Muscle of leg (tissue), 11 donors: ENCODE measurements around the gene ARID5A. TPM values are rescaled to one million over a fixed set of nuclear protein-coding genes. Genes with fewer than 3 reads are reported as not detected.

Experiments
- DNase-seq: peaks from one replicate; pipeline ENCODE4 v3.0.0; 2013
- H3K27ac ChIP-seq: one replicate; pipeline ENCODE4 v1.5.1; 2013; ENCODE audit warnings: mild to moderate bottlenecking, low read length, control low read depth
- H3K27me3 ChIP-seq: one replicate; pipeline ENCODE4 v1.6.1; 2013; ENCODE audit warnings: low read length; ENCODE audit not compliant: control insufficient read depth, insufficient read depth
- H3K36me3 ChIP-seq: one replicate; pipeline ENCODE4 v1.6.1; 2013; ENCODE audit warnings: low read length; ENCODE audit not compliant: control insufficient read depth, insufficient read depth
- H3K4me1 ChIP-seq: one replicate; pipeline ENCODE4 v1.6.1; 2013; ENCODE audit warnings: low read length; ENCODE audit not compliant: control insufficient read depth, insufficient read depth
- H3K4me3 ChIP-seq: one replicate; pipeline ENCODE4 v1.5.1; 2013; ENCODE audit warnings: low read length, control low read depth
- H3K9me3 ChIP-seq: replicated peaks from 2 replicates; pipeline ENCODE4 v1.6.1; 2013; ENCODE audit warnings: low read depth, low read length; ENCODE audit not compliant: control insufficient read depth
- WGBS: methylation state at CpG from one replicate; pipeline ENCODE4 v1.1.5; 2013; ENCODE audit warnings: missing lambda C conversion rate; ENCODE audit not compliant: insufficient coverage; 5-methylcytosine and 5-hydroxymethylcytosine counted together
- polyA plus RNA-seq, 8 donors: library from polyadenylated mRNA; unstranded; fragments of 120-200 nt; gene quantifications; one replicate each; pipeline versions ENCODE4 v1.2.1 to v1.2.3, GENCODE V29; 2013; ENCODE audit warnings: inconsistent platforms in 1 of 8, low replicate concordance in 1 of 8; ENCODE audit not compliant: insufficient read length in 8 of 8, insufficient read depth in 1 of 8
- total RNA-seq: library from RNA; stranded (reverse); fragments of 120-200 nt; gene quantifications from one replicate; pipeline ENCODE4 v1.2.4, GENCODE V29; 2013

The ARID5A gene
- total and polyA plus RNA-seq, 9 donors, result 10.8 to 26.7 (median 22.6) TPM

GRCh38 chr2:96506016-96506906 is 30.3 kb upstream of the ARID5A start:
- Histone ChIP-seq H3K4me3 (no peak overlapping the region), H3K27me3 (peaks cover 13% of the 10 kb centered on the region), H3K27ac (no peak overlapping the region), H3K9me3 (no peaks in the 10 kb centered on the region), H3K4me1 (peaks cover 31% of the 10 kb centered on the region), H3K36me3 (no peaks in the 10 kb centered on the region)
- 94% methylated on average over 2 of the region's 8 CpGs for WGBS
- no peak for DNase-seq

- no peaks in the 10 kb centered on the region for H3K36me3 ChIP-seq
- H3K4me3 ChIP-seq, result no peak overlapping the region
- H3K27ac ChIP-seq, result no peak overlapping the region
- WGBS, result 96% methylated on average over 4 of the region's 7 CpGs
- H3K9me3 ChIP-seq, result no peaks in the 10 kb centered on the region
- DNase-seq, result no peak
- peaks cover 9% of the 10 kb centered on the region for H3K27me3 ChIP-seq
- H3K4me1 ChIP-seq, result peaks cover 28% of the 10 kb centered on the region
These were observed 29.7 kb upstream of the ARID5A start for GRCh38 chr2:96506907-96507240.

- Histone ChIP-seq H3K27ac (no peak overlapping the region), H3K9me3 (no peaks in the 10 kb centered on the region), H3K4me1 (peaks cover 26% of the 10 kb centered on the region), H3K27me3 (peaks cover 11% of the 10 kb centered on the region), H3K36me3 (no peaks in the 10 kb centered on the region), H3K4me3 (peak overlapping the region; percentile 38)
- peak; percentile 54 for DNase-seq
- 8% methylated on average over 33 of the region's 38 CpGs for WGBS
These were observed 28.5 kb upstream of the ARID5A start for GRCh38 chr2:96507957-96508520.

- Histone ChIP-seq H3K27ac (no peak overlapping the region), H3K9me3 (no peaks in the 10 kb centered on the region), H3K4me1 (peaks cover 26% of the 10 kb centered on the region), H3K36me3 (no peaks in the 10 kb centered on the region), H3K27me3 (peaks cover 11% of the 10 kb centered on the region), H3K4me3 (no peak overlapping the region)
- WGBS, result 73% methylated on average over 24 of the region's 26 CpGs
- DNase-seq, result no peak
These were observed 27.9 kb upstream of the ARID5A start for GRCh38 chr2:96508521-96509113.

- Histone ChIP-seq H3K27me3 (peaks cover 11% of the 10 kb centered on the region), H3K36me3 (no peaks in the 10 kb centered on the region), H3K4me3 (no peak overlapping the region), H3K9me3 (no peaks in the 10 kb centered on the region), H3K4me1 (peaks cover 26% of the 10 kb centered on the region), H3K27ac (no peak overlapping the region)
- WGBS, result 21% methylated on average over 16 of the region's 32 CpGs
- DNase-seq, result peak; percentile 84
These were observed 27.3 kb upstream of the ARID5A start for GRCh38 chr2:96509114-96509846.

- 0% methylated on average over 2 of the region's 11 CpGs for WGBS
- Histone ChIP-seq H3K4me3 (no peak overlapping the region), H3K36me3 (no peaks in the 10 kb centered on the region), H3K4me1 (peaks cover 26% of the 10 kb centered on the region), H3K27ac (no peak overlapping the region), H3K9me3 (no peaks in the 10 kb centered on the region), H3K27me3 (peaks cover 11% of the 10 kb centered on the region)
- no peak for DNase-seq
These were observed 26.7 kb upstream of the ARID5A start for GRCh38 chr2:96509847-96510230.

GRCh38 chr2:96510931-96511595 is 25.5 kb upstream of the ARID5A start:
- no peak for DNase-seq
- no peaks in the 10 kb centered on the region for H3K36me3 ChIP-seq
- no peaks in the 10 kb centered on the region for H3K9me3 ChIP-seq
- peaks cover 26% of the 10 kb centered on the region for H3K4me1 ChIP-seq
- no peak overlapping the region for H3K27ac ChIP-seq
- H3K27me3 ChIP-seq, result peaks cover 11% of the 10 kb centered on the region
- no peak overlapping the region for H3K4me3 ChIP-seq
- 64% methylated on average over 6 of the region's 6 CpGs for WGBS

GRCh38 chr2:96511851-96512250 is 24.7 kb upstream of the ARID5A start:
- no peak overlapping the region for H3K27ac ChIP-seq
- no peak for DNase-seq
- H3K9me3 ChIP-seq, result peaks cover 2% of the 10 kb centered on the region
- WGBS, result 74% methylated on average over 3 of the region's 4 CpGs
- peaks cover 11% of the 10 kb centered on the region for H3K27me3 ChIP-seq
- H3K36me3 ChIP-seq, result no peaks in the 10 kb centered on the region
- peaks cover 26% of the 10 kb centered on the region for H3K4me1 ChIP-seq
- no peak overlapping the region for H3K4me3 ChIP-seq

GRCh38 chr2:96512341-96512740 is 24.2 kb upstream of the ARID5A start:
- no peaks in the 10 kb centered on the region for H3K36me3 ChIP-seq
- DNase-seq, result no peak
- WGBS, result 86% methylated on average over 2 of the region's 4 CpGs

More at GRCh38 chr2:96512341-96512740, 24.2 kb upstream of the ARID5A start:
- Histone ChIP-seq H3K4me1 (peaks cover 26% of the 10 kb centered on the region), H3K27me3 (peaks cover 11% of the 10 kb centered on the region), H3K27ac (no peak overlapping the region), H3K9me3 (peaks cover 3% of the 10 kb centered on the region), H3K4me3 (no peak overlapping the region)
